Frontal cortex (tissue), 4 donors: Measurements from ENCODE around the gene PPP2R3B. TPM values are rescaled to one million over a fixed set of nuclear protein-coding genes. Genes with fewer than 3 reads are reported as not detected.
"Not testable (repeated sequence)": the region's sequence is repeated elsewhere in the genome, so short reads cannot be mapped to it uniquely, and the experiment has no call there.

Experiments
- DNase-seq, 2 donors: peaks; one replicate each; pipeline ENCODE4 v3.0.0; 2012; ENCODE audit warnings: low spot score in 2 of 2
- FAIRE-seq: peaks from 2 replicates; lab custom pipeline; 2012; peaks lifted over from hg19 to GRCh38; lab: Jason Lieb, UNC
- total RNA-seq: library from RNA; depleted of rRNA; stranded (reverse); fragments of >200 nt; gene quantifications from one replicate; pipeline ENCODE4 v1.2.3, GENCODE V29; 2014
- donor health status: control.
- donor health status: control.
- donor health status: control.

The PPP2R3B gene
- total RNA-seq, result 17.1 TPM

GRCh38 chrX:386768-387575 is at the start of gene PPP2R3B:
Gene PPP2R3B, minus strand, starts transcription at chrX:386907. Its CDS starts 216 bp downstream, at chrX:386691.
- peak; percentile 99 for DNase-seq
- FAIRE-seq, result peak; percentile 15

GRCh38 chrX:435536-436122 is 48.9 kb upstream of the PPP2R3B start:
- no peak for FAIRE-seq

GRCh38 chrX:434946-435345 is 48.2 kb upstream of the PPP2R3B start:
- FAIRE-seq, result no peak
- DNase-seq, result no peak

More at GRCh38 chrX:435536-436122, 48.9 kb upstream of the PPP2R3B start:
- DNase-seq, result no peak

GRCh38 chrX:433771-434170 is 47.1 kb upstream of the PPP2R3B start:
- DNase-seq (no peak), FAIRE-seq (no peak)

GRCh38 chrX:432666-433065 is 46.0 kb upstream of the PPP2R3B start:
- DNase-seq, FAIRE-seq: not testable (repeated sequence)

GRCh38 chrX:431492-432111 is 44.9 kb upstream of the PPP2R3B start:
- FAIRE-seq (peak; percentile 61), DNase-seq (no peak)

- FAIRE-seq, result no peak
Observed at GRCh38 chrX:431056-431455, 44.3 kb upstream of the PPP2R3B start.

GRCh38 chrX:429266-429825 is 42.6 kb upstream of the PPP2R3B start:
- DNase-seq (no peak), FAIRE-seq (no peak)

More at GRCh38 chrX:431056-431455, 44.3 kb upstream of the PPP2R3B start:
- DNase-seq, result no peak

- FAIRE-seq (no peak), DNase-seq (no peak)
Observed at GRCh38 chrX:427812-428725, 41.4 kb upstream of the PPP2R3B start.

- DNase-seq (no peak), FAIRE-seq (no peak)
Observed at GRCh38 chrX:426881-427280, 40.2 kb upstream of the PPP2R3B start.

GRCh38 chrX:425056-425455 is 38.3 kb upstream of the PPP2R3B start:
- no peak for FAIRE-seq
- DNase-seq, result no peak

GRCh38 chrX:421646-422391 is 35.1 kb upstream of the PPP2R3B start:
- FAIRE-seq (no peak), DNase-seq (no peak)

GRCh38 chrX:420496-421223 is 34.0 kb upstream of the PPP2R3B start:
- no peak for DNase-seq
- FAIRE-seq, result no peak

GRCh38 chrX:418927-419729 is 32.4 kb upstream of the PPP2R3B start:
- no peak for DNase-seq
- no peak for FAIRE-seq

GRCh38 chrX:415498-415897 is 28.8 kb upstream of the PPP2R3B start:
- not testable (repeated sequence) for FAIRE-seq, DNase-seq

GRCh38 chrX:413322-414201 is 26.9 kb upstream of the PPP2R3B start:
- no peak for DNase-seq
- no peak for FAIRE-seq
